Body of pancreas (tissue), 4 donors: Measurements from ENCODE around the gene GANAB. TPM values are rescaled to one million over a fixed set of nuclear protein-coding genes. Genes with fewer than 3 reads are reported as not detected.

Source experiments
- ATAC-seq: fragments of 150-250 bp; one replicate; pipeline ENCODE4 v1.9.1; 2016
- DNase-seq, 4 donors: peaks; one replicate each; pipeline ENCODE4 v3.0.0-alpha.2; 2019
- H3K27ac ChIP-seq, 4 donors: fragments of 200-600 bp; sonication (generic); 1 replicate in 3 of 4; 2 replicates in 1 of 4; pipeline versions ENCODE4 v1.5.1 to v1.6.1; 2016 to 2019; ENCODE audit warnings: mild to moderate bottlenecking in 1 of 4, mixed read lengths in 1 of 4, moderate library complexity in 1 of 4
- H3K27me3 ChIP-seq, 2 donors: fragments of 200-600 bp; sonication (generic); one replicate each; pipeline ENCODE4 v1.6.0; 2016; ENCODE audit warnings: mild to moderate bottlenecking in 1 of 2
- H3K36me3 ChIP-seq, 2 donors: fragments of 200-600 bp; sonication (generic); replicated peaks in 1 of 2; 2 replicates each; pipeline ENCODE4 v1.5.1; 2016; ENCODE audit warnings: low read depth in 2 of 2; ENCODE audit not compliant: insufficient read depth in 1 of 2
- H3K4me1 ChIP-seq: fragments of 200-600 bp; sonication (generic); one replicate; pipeline ENCODE4 v1.6.0; 2016
- H3K4me3 ChIP-seq, 2 donors: fragments of 200-600 bp; sonication (generic); 1 replicate in 1 of 2; 2 replicates in 1 of 2; pipeline ENCODE4 v1.5.1; 2016 to 2019
- H3K9me3 ChIP-seq, 3 donors: fragments of 200-600 bp; sonication (generic); 1 replicate in 2 of 3; 2 replicates in 1 of 3; pipeline ENCODE4 v1.5.1; 2016
- CTCF ChIP-seq, 7 experiments: fragments of 450-650 bp in 4 of 7; fragments of 200-600 bp in 3 of 7; sonication (generic) in 3 of 7; IDR thresholded peaks; one replicate each; pipeline ENCODE4 v1.5.1; 2016 to 2019; ENCODE audit warnings: antibody characterized with exemption in 7 of 7
- POLR2A ChIP-seq, 3 donors: fragments of 450-650 bp; IDR thresholded peaks; one replicate each; pipeline ENCODE4 v1.6.1; 2016; ENCODE audit warnings: antibody characterized with exemption in 3 of 3, mild to moderate bottlenecking in 2 of 3
- WGBS, 2 donors: methylation state at CpG; one replicate each; pipeline ENCODE4 v1.1.5; 2017; 5-methylcytosine and 5-hydroxymethylcytosine counted together
- intact Hi-C: fragments of 100-400 bp; cut with DNase I; formaldehyde crosslinking; loops from one replicate; pipeline ENCODE4 v1.15.1; 2023
- total RNA-seq, 2 donors: library from RNA; depleted of rRNA; stranded (reverse); fragments of >200 nt; gene quantifications; one replicate each; pipeline ENCODE4 v1.1.0, GENCODE V29; 2016

The GANAB gene
- total RNA-seq, 2 donors from 2014 or later = 62.3 to 64.9 TPM

GRCh38 chr11:62614275-62614674, 32.1 kb downstream of the GANAB start:
- WGBS, 2 donors = 72% methylated on average over 7 to 8 of the region's 8 CpGs
- peak in 2 of 4 donors; percentile 22 to 65 for DNase-seq
- TF ChIP-seq POLR2A (IDR thresholded peaks at IDR 0.05) = no peak
- H3K36me3 ChIP-seq = peaks cover 0 to 3% of the 10 kb centered on the region in 2 donors
- H3K27me3 ChIP-seq = no peaks in the 10 kb centered on the region
- no peaks in the 10 kb centered on the region for H3K9me3 ChIP-seq
- H3K27ac ChIP-seq = peak overlapping the region in 2 of 4 donors; percentile 11 to 94
- H3K4me3 ChIP-seq = no peak overlapping the region
- peaks cover 22% of the 10 kb centered on the region for H3K4me1 ChIP-seq
- intact Hi-C loops = no loop called here
- no peak for ATAC-seq

GRCh38 chr11:62613291-62613778, 33.1 kb downstream of the GANAB start:
- Histone ChIP-seq H3K27ac (peak overlapping the region; percentile 82 to 96 (median 88)), H3K4me1 (peaks cover 22% of the 10 kb centered on the region), H3K27me3 (no peaks in the 10 kb centered on the region), H3K36me3 (peaks cover 0 to 3% of the 10 kb centered on the region in 2 donors), H3K9me3 (no peaks in the 10 kb centered on the region), H3K4me3 (no peak overlapping the region)
- ATAC-seq (no peak), DNase-seq (peak in 1 of 4 donors; percentile 60)
- TF ChIP-seq POLR2A (IDR thresholded peaks at IDR 0.05) (no peak), CTCF (IDR thresholded peaks at IDR 0.05) (no peak)
- WGBS, 2 donors = 20 to 38% methylated on average over 3 to 14 of the region's 15 CpGs
- intact Hi-C loops = no loop called here

- no peaks in the 10 kb centered on the region for H3K27me3 ChIP-seq
- peak within 1 kb of the TSS; percentile 54 to 64 for H3K4me3 ChIP-seq
- ATAC-seq (peak; percentile 79), DNase-seq (peak; percentile 83 to 89 (median 85))
- H3K27ac ChIP-seq = peak within 1 kb of the TSS; percentile 82 to 96 (median 88)
- 4 to 10% methylated on average over 2 to 57 of the region's 91 CpGs for WGBS, 2 donors
- intact Hi-C loops = no loop called here
- peaks cover 0 to 3% of the 10 kb centered on the region in 2 donors for H3K36me3 ChIP-seq
- H3K9me3 ChIP-seq = no peaks in the 10 kb centered on the region
- TF ChIP-seq POLR2A (IDR thresholded peaks at IDR 0.05) (peak in 2 of 3 donors; percentile 8 to 28), CTCF (IDR thresholded peaks at IDR 0.05) (peak; percentile 67 to 97 (median 95))
- H3K4me1 ChIP-seq = peaks cover 22% of the 10 kb centered on the region
Observed at GRCh38 chr11:62612366-62613290, 33.8 kb downstream of the GANAB start, which contains the start of the genes EML3 and ROM1. TSS of gene EML3 (minus strand) at chr11:62612775. CDS start at chr11:62612457, 318 bp downstream. TSS of gene ROM1 (plus strand) at chr11:62613257. CDS start at chr11:62613282, 25 bp downstream.

GRCh38 chr11:62611705-62612365, 34.6 kb downstream of the GANAB start:
- intact Hi-C loops = no loop called here
- ATAC-seq = no peak
- H3K27ac ChIP-seq = peak overlapping the region; percentile 82 to 96 (median 88)
- 2% methylated on average over 23 to 33 of the region's 34 CpGs for WGBS, 2 donors
- H3K36me3 ChIP-seq = no peaks in the 10 kb centered on the region
- peak; percentile 37 to 65 (median 51) for DNase-seq
- H3K4me3 ChIP-seq = peak overlapping the region; percentile 54 to 64
- no peak for TF ChIP-seq POLR2A (IDR thresholded peaks at IDR 0.05)
- no peak for TF ChIP-seq CTCF (IDR thresholded peaks at IDR 0.05)
- no peaks in the 10 kb centered on the region for H3K9me3 ChIP-seq
- H3K4me1 ChIP-seq = peaks cover 22% of the 10 kb centered on the region
- H3K27me3 ChIP-seq = no peaks in the 10 kb centered on the region
